ENCODE results near the gene KLF4. TPM values are rescaled to one million over a fixed set of nuclear protein-coding genes. Genes with fewer than 3 reads are reported as not detected.

Gene KLF4
- total and polyA plus RNA-seq, 2 of the 4 experiments (the other 2 are of a cell fraction) = 1.3 to 3.8 TPM

DNA sequence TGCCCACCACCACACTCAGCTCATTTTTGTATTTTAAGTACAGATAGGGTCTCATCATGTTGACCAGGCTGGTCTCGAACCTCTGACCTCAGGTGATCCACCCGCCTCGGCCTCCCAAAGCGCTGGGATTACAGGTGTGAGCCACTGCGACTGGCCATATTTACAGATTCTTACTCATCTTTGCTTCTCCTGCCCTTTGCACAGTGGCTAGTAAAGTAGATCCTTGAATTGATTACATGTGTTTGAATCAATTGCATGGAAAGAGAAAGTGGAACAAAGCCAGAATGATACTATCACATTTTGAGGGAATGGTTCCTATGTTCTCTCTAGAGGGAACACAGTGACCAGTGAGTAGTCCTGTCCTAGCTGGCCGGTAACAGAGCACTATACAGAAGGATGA is 15.4 kb downstream of the KLF4 start:
- 96% methylated on average over 4 of the region's 6 CpGs; no CpG with 5 or more reads in 1 of the 2 experiments for WGBS, 2 experiments (ENCODE audit: extremely low coverage in 2 of 2, insufficient read length in 1 of 2)
- Histone ChIP-seq H2BK15ac (ENCODE audit: low read depth, low read length) (no peak overlapping the region), H3K9me1 (ENCODE audit: insufficient read depth, low read length) (no peaks in the 10 kb centered on the region), H3K9ac (ENCODE audit: low read depth, low read length) (no peak overlapping the region), H3K27me3 (ENCODE audit: control insufficient read depth, insufficient read depth, low read length) (peaks cover 2% of the 10 kb centered on the region; the same call in 1 of the 2 replicates), H4K20me1 (ENCODE audit: insufficient read depth, low read length) (no peaks in the 10 kb centered on the region), H2AK9ac (replicated peaks; ENCODE audit: low read depth, low read length, poor library complexity) (no peak overlapping the region), H4K5ac (ENCODE audit: low read depth, low read length) (no peak overlapping the region), H2AK5ac (ENCODE audit: low read depth, low read length) (no peak overlapping the region), H3K9me3 (ENCODE audit: control insufficient read depth, insufficient read depth, low read length) (no peaks in the 10 kb centered on the region), H2AFZ (replicated peaks; ENCODE audit: low read length, poor library complexity) (no peak overlapping the region), H3K4ac (ENCODE audit: low read depth, low read length) (no peak overlapping the region), H3K79me1 (ENCODE audit: low read depth in 1 of 2, low read length in 2 of 2) (no peaks in the 10 kb centered on the region), H3K4me2 (ENCODE audit: low read depth, low read length) (no peak overlapping the region), H3K23ac (ENCODE audit: low read depth, low read length) (no peak overlapping the region), H3K36me3 (ENCODE audit: control insufficient read depth, insufficient read depth, low read length) (no peaks in the 10 kb centered on the region), H3K18ac (ENCODE audit: low read depth, low read length) (no peak overlapping the region), H2BK120ac (ENCODE audit: low read depth, low read length) (no peak overlapping the region), H4K91ac (ENCODE audit: insufficient read depth, low read depth, low read length) (no peak overlapping the region), H2BK20ac (ENCODE audit: low read depth, low read length) (no peak overlapping the region), H3K4me1 (ENCODE audit: control insufficient read depth, insufficient read depth, low read length) (no peaks in the 10 kb centered on the region), H3K14ac (replicated peaks; ENCODE audit: low read depth, low read length) (no peak overlapping the region), H2BK5ac (ENCODE audit: low read depth, low read length, poor library complexity, severe bottlenecking) (no peak overlapping the region), H3K56ac (ENCODE audit: extremely low read depth, insufficient read depth, low read length) (no peak overlapping the region), H3K4me3 (ENCODE audit: insufficient read depth, low read depth, low read length) (no peak overlapping the region), H4K8ac (ENCODE audit: low read depth in 2 of 2, low read length in 2 of 2) (no peak overlapping the region), H3K27ac (ENCODE audit: insufficient read depth, low read length) (no peak overlapping the region)
- TF ChIP-seq RFX5 (IDR thresholded peaks at IDR 0.05; ENCODE audit: low read depth, low read length) = no peak
- CTCF ChIA-PET = interaction anchor here (0.7 kb wide), 1 partner anchor 154 kb away, joined by 4 read pairs; no protein-coding TSS in a partner anchor
- ATAC-seq (ENCODE audit: low read depth) (no peak), DNase-seq (no peak)
- POLR2A ChIA-PET (ENCODE audit: unreplicated experiment) = no interaction called here
- intact Hi-C loops (cut with micrococcal nuclease) (no loop called here), dilution Hi-C loops (cut with HindIII; ENCODE audit: low sequenced_read_pairs, unreplicated experiment) (no loop called here), in situ Hi-C loops (cut with MboI; ENCODE audit: low sequenced_read_pairs) (no loop called here)
- BruUV-seq (replicated peaks) = no TSS peak
